AG09319 (cell line): ENCODE data around the gene LINGO1.

Source experiments
- DNase-seq: peaks from one replicate; pipeline ENCODE4 v3.0.0-alpha.2; 2010; ENCODE audit warnings: low read depth; ENCODE audit errors: extremely low read depth
- TF ChIP-seq, protein P1 (sequence below): IDR thresholded peaks from 2 replicates; pipeline ENCODE4 v1.5.1; 2011; ENCODE audit warnings: low read depth, mild to moderate bottlenecking, inconsistent platforms, low read length, moderate library complexity

LINGO1 gene

DNA sequence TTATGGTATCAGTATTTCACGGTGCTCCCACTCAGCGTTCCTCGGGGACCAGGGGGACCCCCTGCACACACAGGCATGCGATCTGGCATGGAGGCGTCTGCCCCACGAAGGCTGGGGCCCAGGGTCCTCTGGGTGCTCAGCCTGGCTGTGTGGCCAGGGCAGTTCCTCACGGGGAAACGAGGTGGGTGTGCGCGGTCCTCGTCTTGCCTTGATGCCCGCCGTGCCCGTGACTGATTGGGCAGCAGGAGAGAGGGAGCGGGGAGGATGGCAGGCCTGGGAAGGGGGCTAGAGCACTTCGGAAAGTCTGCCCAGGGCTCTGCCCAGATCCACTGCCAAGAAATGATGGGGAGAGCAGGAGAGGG lies 10.9 kb downstream of the LINGO1 start:
- TF ChIP-seq, protein P1, sequence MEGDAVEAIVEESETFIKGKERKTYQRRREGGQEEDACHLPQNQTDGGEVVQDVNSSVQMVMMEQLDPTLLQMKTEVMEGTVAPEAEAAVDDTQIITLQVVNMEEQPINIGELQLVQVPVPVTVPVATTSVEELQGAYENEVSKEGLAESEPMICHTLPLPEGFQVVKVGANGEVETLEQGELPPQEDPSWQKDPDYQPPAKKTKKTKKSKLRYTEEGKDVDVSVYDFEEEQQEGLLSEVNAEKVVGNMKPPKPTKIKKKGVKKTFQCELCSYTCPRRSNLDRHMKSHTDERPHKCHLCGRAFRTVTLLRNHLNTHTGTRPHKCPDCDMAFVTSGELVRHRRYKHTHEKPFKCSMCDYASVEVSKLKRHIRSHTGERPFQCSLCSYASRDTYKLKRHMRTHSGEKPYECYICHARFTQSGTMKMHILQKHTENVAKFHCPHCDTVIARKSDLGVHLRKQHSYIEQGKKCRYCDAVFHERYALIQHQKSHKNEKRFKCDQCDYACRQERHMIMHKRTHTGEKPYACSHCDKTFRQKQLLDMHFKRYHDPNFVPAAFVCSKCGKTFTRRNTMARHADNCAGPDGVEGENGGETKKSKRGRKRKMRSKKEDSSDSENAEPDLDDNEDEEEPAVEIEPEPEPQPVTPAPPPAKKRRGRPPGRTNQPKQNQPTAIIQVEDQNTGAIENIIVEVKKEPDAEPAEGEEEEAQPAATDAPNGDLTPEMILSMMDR: no peak

DNA sequence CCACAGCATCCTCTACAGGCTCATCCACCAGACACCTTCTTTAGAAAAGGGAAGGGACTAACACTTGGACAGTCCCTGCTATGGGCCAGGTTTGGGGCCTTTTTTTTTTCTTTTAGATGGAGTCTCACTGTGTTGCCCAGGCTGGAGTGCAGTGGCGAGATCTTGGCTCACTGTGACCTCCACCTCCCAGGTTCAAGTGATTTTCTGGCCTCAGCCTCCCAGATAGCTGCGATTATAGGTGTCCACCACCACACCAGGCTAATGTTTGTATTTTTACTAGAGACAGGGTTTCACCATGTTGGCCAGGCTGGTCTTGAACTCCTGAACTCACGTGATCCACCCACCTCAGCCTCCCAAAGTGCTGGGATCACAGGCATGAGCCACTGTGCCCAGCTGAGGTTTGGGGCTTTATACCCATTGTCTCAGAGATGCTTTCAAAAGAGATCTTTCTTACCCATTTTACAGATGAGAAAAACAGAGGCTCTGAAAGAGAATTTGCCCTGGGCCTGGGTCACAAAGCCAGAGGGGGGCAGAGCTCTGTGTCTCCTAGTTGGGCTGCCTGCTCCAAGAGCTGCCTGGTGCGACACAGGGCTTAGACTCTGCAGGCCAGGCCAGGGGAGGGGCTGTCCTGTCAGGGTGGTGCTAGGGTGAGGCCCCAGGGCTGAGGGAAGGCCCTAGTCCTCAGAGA lies 11.6 kb downstream of the LINGO1 start:
- TF ChIP-seq, protein P1: no peak
- DNase-seq: no peak

More for the DNA sequence above, 10.9 kb downstream of the LINGO1 start:
- DNase-seq: no peak

- DNase-seq: no peak
- TF ChIP-seq, protein P1: no peak
Observed at GRCh38 chr15:77620297-77620696, 12.4 kb downstream of the LINGO1 start.

GRCh38 chr15:77619883-77620282 lies 12.8 kb downstream of the LINGO1 start:
- TF ChIP-seq, protein P1: no peak
- no peak for DNase-seq

DNA sequence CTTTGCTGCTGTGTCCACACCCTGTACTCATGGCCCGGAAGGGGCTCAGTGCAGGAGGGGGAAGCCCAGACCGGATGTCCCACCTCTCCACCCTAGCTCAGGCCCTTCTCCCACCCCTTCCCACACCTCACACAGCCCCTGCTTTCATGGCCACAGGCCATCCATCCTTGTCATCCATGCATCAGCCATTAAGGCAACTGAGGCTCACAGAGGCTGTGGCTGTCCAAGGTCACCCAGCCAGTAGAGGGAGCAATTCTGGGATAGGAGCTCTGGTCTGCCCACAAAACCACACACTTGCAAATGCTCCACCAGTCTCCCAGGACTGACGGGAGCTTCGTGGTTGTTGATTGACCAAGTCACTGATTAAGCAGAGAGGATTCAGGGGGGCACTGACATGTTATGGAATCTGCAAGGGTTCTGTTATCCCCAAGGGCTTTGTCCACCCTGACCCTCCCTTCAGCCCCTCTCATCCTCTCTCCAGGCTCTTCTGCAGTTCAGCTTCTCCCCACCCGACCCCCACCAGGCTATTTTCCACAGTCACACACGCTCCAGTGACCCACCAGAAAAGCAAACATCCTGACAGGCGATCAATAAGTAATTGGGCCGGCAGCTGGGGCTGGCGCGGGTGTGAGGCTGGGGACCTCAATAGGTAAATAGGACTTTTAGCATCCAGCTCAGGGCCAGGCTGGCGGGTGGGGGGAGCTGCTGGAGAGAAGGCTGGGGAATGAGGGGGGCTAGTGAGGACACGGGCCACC lies 15.1 kb downstream of the LINGO1 start:
- TF ChIP-seq, protein P1: peak; percentile 27
- no peak for DNase-seq

- TF ChIP-seq, protein P1: no peak
- DNase-seq: no peak
Observed at GRCh38 chr15:77616072-77616471, 16.6 kb downstream of the LINGO1 start.

DNA sequence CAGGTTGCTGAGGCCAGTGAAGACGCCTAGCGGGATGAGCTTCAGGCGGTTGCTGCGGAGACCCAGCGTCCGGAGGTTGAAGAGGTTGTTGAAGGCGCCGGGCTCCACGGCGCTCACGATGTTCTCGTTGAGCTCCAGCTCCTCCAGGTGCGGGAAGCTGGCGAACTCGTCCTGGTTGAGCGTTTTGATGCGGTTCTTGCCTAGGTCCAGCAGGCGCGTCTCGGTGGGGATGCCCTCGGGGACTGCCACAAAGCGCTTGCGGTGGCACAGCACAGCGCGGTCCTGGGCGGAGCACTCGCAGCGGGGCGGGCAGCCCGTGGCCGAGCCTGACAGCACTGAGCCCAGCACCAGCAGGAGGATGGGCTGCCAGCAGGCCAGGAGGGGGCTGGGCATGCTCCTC lies 17.2 kb downstream of the LINGO1 start:
- no peak for DNase-seq
- TF ChIP-seq, protein P1: no peak
